Stimulated activated naive CD8-positive, alpha-beta T cell treated with anti-CD3 and anti-CD28 coated beads, Interleukin-15, Interleukin-2, amounts not matched to agents 100 ng/mL and 50 ng/mL, for 24 hours (primary cell): ENCODE results near the gene ZBTB32.
A peak's percentile ranks its signal among the peaks of the same experiment; 100 is the strongest.

Source experiments
- H3K27ac Mint-ChIP-seq: one replicate; pipeline ENCODE4 v1.8.0; 2021; ENCODE audit warnings: mild to moderate bottlenecking, mixed read lengths
- H3K27me3 Mint-ChIP-seq: one replicate; pipeline ENCODE4 v1.8.0; 2021; ENCODE audit warnings: mixed read lengths
- H3K36me3 Mint-ChIP-seq: one replicate; pipeline ENCODE4 v1.8.0; 2021; ENCODE audit warnings: low read depth, mixed read lengths
- H3K4me1 Mint-ChIP-seq: one replicate; pipeline ENCODE4 v1.8.0; 2021; ENCODE audit warnings: low read depth, mixed read lengths
- H3K4me3 Mint-ChIP-seq: one replicate; pipeline ENCODE4 v1.8.0; 2021; ENCODE audit warnings: mild to moderate bottlenecking, mixed read lengths
- H3K9me3 Mint-ChIP-seq: one replicate; pipeline ENCODE4 v1.8.0; 2021; ENCODE audit warnings: mixed read lengths

ZBTB32 gene

GRCh38 chr19:35732540-35733179 is 28.3 kb downstream of the ZBTB32 start:
- Mint-ChIP-seq H3K27ac (no peak overlapping the region), H3K4me1 (peaks cover 13% of the 10 kb centered on the region), H3K4me3 (no peak overlapping the region), H3K9me3 (no peaks in the 10 kb centered on the region), H3K36me3 (peaks cover 70% of the 10 kb centered on the region), H3K27me3 (no peaks in the 10 kb centered on the region)

GRCh38 chr19:35733180-35734125 is 29.1 kb downstream of the ZBTB32 start:
- H3K4me3 Mint-ChIP-seq = no peak overlapping the region
- peaks cover 62% of the 10 kb centered on the region for H3K36me3 Mint-ChIP-seq
- H3K9me3 Mint-ChIP-seq = no peaks in the 10 kb centered on the region
- H3K27me3 Mint-ChIP-seq = no peaks in the 10 kb centered on the region
- peak overlapping the region; percentile 21 for H3K27ac Mint-ChIP-seq
- H3K4me1 Mint-ChIP-seq = peaks cover 14% of the 10 kb centered on the region

DNA sequence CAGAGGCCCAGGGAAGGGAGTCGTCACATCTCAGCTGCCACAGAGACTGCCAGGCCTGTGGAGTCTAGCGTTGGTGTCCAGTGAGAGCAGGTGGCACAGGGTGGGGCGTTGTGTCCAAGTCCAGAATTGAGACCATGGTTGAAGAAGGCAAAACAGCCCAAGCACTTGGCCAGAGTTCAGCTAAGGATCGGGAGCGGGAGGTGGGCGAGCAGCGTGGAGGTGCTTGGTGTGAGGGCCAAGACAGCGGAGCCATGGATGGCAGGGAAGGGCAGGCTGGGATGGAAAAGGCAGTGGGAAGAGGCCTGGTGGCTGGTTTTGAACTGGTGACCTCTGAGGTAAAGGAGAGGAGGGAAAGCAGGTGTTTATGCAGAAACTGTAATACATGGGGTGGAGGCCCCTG is 29.9 kb downstream of the ZBTB32 start:
- H3K36me3 Mint-ChIP-seq = peaks cover 60% of the 10 kb centered on the region
- peaks cover 14% of the 10 kb centered on the region for H3K4me1 Mint-ChIP-seq
- no peak overlapping the region for H3K4me3 Mint-ChIP-seq
- H3K9me3 Mint-ChIP-seq = no peaks in the 10 kb centered on the region
- H3K27me3 Mint-ChIP-seq = no peaks in the 10 kb centered on the region
- peak overlapping the region; percentile 21 for H3K27ac Mint-ChIP-seq

DNA sequence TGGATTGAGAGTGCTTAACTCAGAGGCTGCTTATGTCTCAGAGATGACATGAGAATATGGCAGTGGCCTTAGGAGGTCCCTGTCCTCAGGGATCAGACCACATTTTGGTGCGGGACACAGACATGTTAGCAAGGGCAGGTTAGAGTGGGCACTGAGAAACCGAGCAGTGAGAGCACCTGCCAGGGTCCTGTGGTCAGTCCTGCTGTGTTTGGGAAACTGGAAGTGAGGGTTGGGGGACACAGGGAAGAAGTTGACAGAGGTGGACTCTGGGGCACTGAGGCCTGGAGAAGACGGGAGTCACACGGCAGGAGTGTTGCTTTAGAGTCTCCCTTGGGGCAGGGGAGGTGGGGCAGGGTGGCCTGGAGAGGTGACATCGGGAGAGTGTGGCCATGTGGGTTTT is 30.5 kb downstream of the ZBTB32 start:
- Mint-ChIP-seq H3K27ac (no peak overlapping the region), H3K4me3 (no peak overlapping the region), H3K36me3 (peaks cover 54% of the 10 kb centered on the region), H3K4me1 (peaks cover 14% of the 10 kb centered on the region), H3K9me3 (no peaks in the 10 kb centered on the region), H3K27me3 (no peaks in the 10 kb centered on the region)

- no peaks in the 10 kb centered on the region for H3K9me3 Mint-ChIP-seq
- no peaks in the 10 kb centered on the region for H3K27me3 Mint-ChIP-seq
- H3K27ac Mint-ChIP-seq = no peak overlapping the region
- peaks cover 44% of the 10 kb centered on the region for H3K36me3 Mint-ChIP-seq
- peaks cover 18% of the 10 kb centered on the region for H3K4me1 Mint-ChIP-seq
- H3K4me3 Mint-ChIP-seq = no peak overlapping the region
These were observed 32.8 kb downstream of the ZBTB32 start for GRCh38 chr19:35736913-35737886.

GRCh38 chr19:35738021-35738886 is 33.9 kb downstream of the ZBTB32 start:
- Mint-ChIP-seq H3K27ac (no peak overlapping the region), H3K9me3 (no peaks in the 10 kb centered on the region), H3K4me3 (no peak overlapping the region), H3K27me3 (no peaks in the 10 kb centered on the region), H3K4me1 (peaks cover 27% of the 10 kb centered on the region), H3K36me3 (peaks cover 51% of the 10 kb centered on the region)

DNA sequence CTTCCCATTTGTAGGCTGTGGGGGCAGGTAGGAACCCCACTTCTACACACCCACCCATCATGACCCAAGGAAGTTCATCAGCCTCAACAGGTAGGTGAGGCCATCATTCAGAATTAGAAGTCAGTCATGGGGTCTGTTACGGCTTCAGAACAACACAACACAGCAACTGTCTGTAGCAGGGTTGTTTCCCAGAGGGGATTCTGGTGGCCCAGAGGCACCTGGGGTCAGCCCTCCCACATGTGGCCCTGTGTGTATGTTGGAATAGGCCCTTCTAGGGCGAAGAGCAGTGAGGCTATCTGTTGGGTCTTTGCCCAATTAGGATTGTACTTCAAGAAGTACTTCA is 34.5 kb downstream of the ZBTB32 start:
- Mint-ChIP-seq H3K36me3 (peaks cover 49% of the 10 kb centered on the region), H3K4me1 (peaks cover 33% of the 10 kb centered on the region), H3K4me3 (no peak overlapping the region), H3K9me3 (no peaks in the 10 kb centered on the region), H3K27ac (no peak overlapping the region), H3K27me3 (no peaks in the 10 kb centered on the region)

DNA sequence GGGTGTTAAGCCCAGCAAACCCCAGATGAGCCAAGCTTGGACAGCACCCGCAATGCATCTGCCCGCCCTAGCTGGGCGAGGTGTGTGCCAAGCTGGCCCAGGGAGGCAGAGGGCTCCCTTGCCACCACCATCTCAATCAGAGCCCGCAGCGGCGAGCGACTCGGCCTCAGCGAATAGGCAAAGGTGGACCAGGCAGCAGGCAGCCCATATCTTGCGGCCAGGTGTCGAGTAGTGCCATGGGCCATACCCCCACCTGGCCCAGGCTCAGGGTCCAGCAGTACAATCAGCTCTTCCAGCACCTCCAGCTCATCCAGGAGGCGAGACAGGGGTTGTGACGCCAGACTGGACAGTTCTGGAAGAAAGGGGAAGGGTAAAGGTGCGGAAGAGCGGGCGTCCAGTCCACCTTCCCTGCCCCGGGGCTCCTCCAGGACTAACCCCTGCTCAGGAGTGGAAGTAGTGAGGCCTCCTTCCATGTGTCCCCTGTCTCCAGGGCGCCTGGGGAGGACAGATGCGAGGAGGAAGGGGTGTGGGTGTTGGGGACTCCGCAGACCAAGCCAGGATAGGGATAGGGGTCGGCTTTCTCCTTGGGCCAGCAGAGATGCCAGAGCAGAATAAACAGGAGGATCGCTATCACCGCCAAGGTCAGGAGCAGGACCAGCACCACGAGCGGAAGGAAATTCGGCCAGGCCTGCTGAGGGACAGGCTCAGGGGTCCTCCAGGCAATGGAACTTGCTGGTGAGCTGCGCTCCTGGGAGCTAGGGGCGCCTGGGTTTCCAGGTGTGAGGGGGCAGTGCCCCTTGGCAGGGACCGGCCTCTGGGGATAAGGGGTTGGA is 35.1 kb downstream of the ZBTB32 start:
- peaks cover 39% of the 10 kb centered on the region for H3K4me1 Mint-ChIP-seq
- H3K36me3 Mint-ChIP-seq = peaks cover 43% of the 10 kb centered on the region
- no peaks in the 10 kb centered on the region for H3K27me3 Mint-ChIP-seq
- H3K9me3 Mint-ChIP-seq = no peaks in the 10 kb centered on the region
- H3K4me3 Mint-ChIP-seq = peak overlapping the region; percentile 95
- no peak overlapping the region for H3K27ac Mint-ChIP-seq

GRCh38 chr19:35740108-35740422 is 35.7 kb downstream of the ZBTB32 start:
- H3K4me1 Mint-ChIP-seq = peaks cover 41% of the 10 kb centered on the region
- H3K9me3 Mint-ChIP-seq = no peaks in the 10 kb centered on the region
- H3K36me3 Mint-ChIP-seq = peaks cover 37% of the 10 kb centered on the region
- no peaks in the 10 kb centered on the region for H3K27me3 Mint-ChIP-seq
- peak overlapping the region; percentile 91 for H3K27ac Mint-ChIP-seq
- peak overlapping the region; percentile 95 for H3K4me3 Mint-ChIP-seq

- Mint-ChIP-seq H3K27ac (peak overlapping the region; percentile 91), H3K9me3 (no peaks in the 10 kb centered on the region), H3K36me3 (peaks cover 33% of the 10 kb centered on the region), H3K4me1 (peaks cover 43% of the 10 kb centered on the region), H3K27me3 (no peaks in the 10 kb centered on the region), H3K4me3 (peak overlapping the region; percentile 95)
These were observed 36.3 kb downstream of the ZBTB32 start for GRCh38 chr19:35740423-35741202.

- Mint-ChIP-seq H3K27ac (peak overlapping the region; percentile 91), H3K36me3 (peaks cover 30% of the 10 kb centered on the region), H3K4me1 (peaks cover 47% of the 10 kb centered on the region), H3K4me3 (peak overlapping the region; percentile 95), H3K9me3 (no peaks in the 10 kb centered on the region), H3K27me3 (no peaks in the 10 kb centered on the region)
These were observed 36.8 kb downstream of the ZBTB32 start for GRCh38 chr19:35741203-35741515.

- Mint-ChIP-seq H3K4me3 (peak within 1 kb of the TSS; percentile 95), H3K4me1 (peaks cover 52% of the 10 kb centered on the region), H3K27ac (peak within 1 kb of the TSS; percentile 97), H3K27me3 (no peaks in the 10 kb centered on the region), H3K9me3 (no peaks in the 10 kb centered on the region), H3K36me3 (peaks cover 24% of the 10 kb centered on the region)
These were observed 37.9 kb downstream of the ZBTB32 start, which contains the start of gene IGFLR1 for GRCh38 chr19:35742121-35742724. TSS of gene IGFLR1 (minus strand) at chr19:35742452. CDS start at chr19:35741180, 1,272 bp downstream.
